Measurements from ENCODE around the gene TRPV6.

TRPV6 gene

GRCh38 chr7:142883571-142884285, 1.8 kb downstream of the TRPV6 start:
- no peak for DNase-seq (ENCODE audit: low spot score)

GRCh38 chr7:142883145-142883544, 2.4 kb downstream of the TRPV6 start:
- DNase-seq (ENCODE audit: low spot score), result no peak

- no peak for DNase-seq (ENCODE audit: low spot score)
Observed at GRCh38 chr7:142882338-142882678, 3.2 kb downstream of the TRPV6 start.

- DNase-seq (ENCODE audit: low spot score), result no peak
Observed at GRCh38 chr7:142881586-142882337, 3.8 kb downstream of the TRPV6 start.

GRCh38 chr7:142880876-142881505, 4.6 kb downstream of the TRPV6 start:
- DNase-seq (ENCODE audit: low spot score), result peak; percentile 58

GRCh38 chr7:142879060-142879459, 6.5 kb downstream of the TRPV6 start:
- DNase-seq (ENCODE audit: low spot score), result no peak

- no peak for DNase-seq (ENCODE audit: low spot score)
Observed at GRCh38 chr7:142878315-142878714, 7.2 kb downstream of the TRPV6 start.

GRCh38 chr7:142876991-142877910, 8.3 kb downstream of the TRPV6 start:
- DNase-seq (ENCODE audit: low spot score), result no peak

- no peak for DNase-seq (ENCODE audit: low spot score)
Observed at GRCh38 chr7:142876236-142876960, 9.1 kb downstream of the TRPV6 start.

GRCh38 chr7:142875456-142875855, 10.1 kb downstream of the TRPV6 start:
- DNase-seq (ENCODE audit: low spot score), result no peak

GRCh38 chr7:142874837-142875236, 10.7 kb downstream of the TRPV6 start:
- no peak for DNase-seq (ENCODE audit: low spot score)

GRCh38 chr7:142874409-142874808, 11.1 kb downstream of the TRPV6 start:
- DNase-seq (ENCODE audit: low spot score), result no peak

- no peak for DNase-seq (ENCODE audit: low spot score)
Observed at GRCh38 chr7:142873871-142874270, 11.7 kb downstream of the TRPV6 start.

- DNase-seq (ENCODE audit: low spot score), result no peak
Observed at GRCh38 chr7:142873281-142873784, 12.2 kb downstream of the TRPV6 start.

GRCh38 chr7:142872106-142872675, 13.4 kb downstream of the TRPV6 start:
- DNase-seq (ENCODE audit: low spot score), result no peak

GRCh38 chr7:142871260-142872105, 14.1 kb downstream of the TRPV6 start:
- DNase-seq (ENCODE audit: low spot score), result no peak

- no peak for DNase-seq (ENCODE audit: low spot score)
Observed at GRCh38 chr7:142870566-142871259, 14.8 kb downstream of the TRPV6 start.

GRCh38 chr7:142870147-142870559, 15.4 kb downstream of the TRPV6 start:
- no peak for DNase-seq (ENCODE audit: low spot score)

- no peak for DNase-seq (ENCODE audit: low spot score)
Observed at GRCh38 chr7:142869434-142869833, 16.1 kb downstream of the TRPV6 start.

Measured in CD4-positive, alpha-beta T cell treated with Interleukin-15 for 4 hours (primary cell).